Amygdala (tissue), 56 donors: ENCODE results near the gene DVL3.

Experiments
- DNase-seq, 56 donors: peaks; one replicate each; lab custom pipeline; 2025; lab: John Stamatoyannopoulos, UW

Gene DVL3

GRCh38 chr3:184175981-184176376, 20.8 kb downstream of the DVL3 start:
- DNase-seq: no peak

- peak in 25 of 56 donors; percentile 6 to 74 (median 36) for DNase-seq
Observed at GRCh38 chr3:184176377-184177330, 21.5 kb downstream of the DVL3 start.

GRCh38 chr3:184177331-184177731, 22.2 kb downstream of the DVL3 start:
- DNase-seq: no peak

- DNase-seq: no peak
Observed at GRCh38 chr3:184177767-184178306, 22.7 kb downstream of the DVL3 start.

GRCh38 chr3:184178521-184179138, 23.5 kb downstream of the DVL3 start:
- DNase-seq: no peak

- DNase-seq: no peak
Observed at GRCh38 chr3:184180165-184180564, 25.0 kb downstream of the DVL3 start.

- no peak for DNase-seq
Observed at GRCh38 chr3:184181596-184181995, 26.4 kb downstream of the DVL3 start.

GRCh38 chr3:184183679-184184078, 28.5 kb downstream of the DVL3 start:
- DNase-seq: no peak

- no peak for DNase-seq
Observed at GRCh38 chr3:184184546-184185230, 29.5 kb downstream of the DVL3 start.

GRCh38 chr3:184185461-184186183, 30.4 kb downstream of the DVL3 start:
- DNase-seq: peak; percentile 91 to 100 (median 98)

- DNase-seq: peak in 2 of 56 donors; percentile 52 to 67
Observed at GRCh38 chr3:184186184-184186901, 31.2 kb downstream of the DVL3 start, which contains the start of gene ABCF3. Gene ABCF3, plus strand, starts transcription at chr3:184186199. Its CDS starts 9 bp downstream, at chr3:184186208.

- no peak for DNase-seq
Observed at GRCh38 chr3:184186902-184187207, 31.7 kb downstream of the DVL3 start.

GRCh38 chr3:184188080-184188479, 32.9 kb downstream of the DVL3 start:
- DNase-seq: no peak

- no peak for DNase-seq
Observed at GRCh38 chr3:184189421-184189820, 34.2 kb downstream of the DVL3 start.

- DNase-seq: no peak
Observed at GRCh38 chr3:184192889-184193288, 37.7 kb downstream of the DVL3 start.

- no peak for DNase-seq
Observed at GRCh38 chr3:184193991-184194539, 38.9 kb downstream of the DVL3 start.

GRCh38 chr3:184196536-184196935, 41.4 kb downstream of the DVL3 start:
- DNase-seq: no peak

GRCh38 chr3:184198509-184198908, 43.3 kb downstream of the DVL3 start:
- DNase-seq: no peak

GRCh38 chr3:184200825-184201224, 45.6 kb downstream of the DVL3 start:
- DNase-seq: no peak
